Caco-2 (cell line): ENCODE measurements around the gene C3orf70. TPM values are rescaled to one million over a fixed set of nuclear protein-coding genes. Genes with fewer than 3 reads are reported as not detected.
A peak's percentile ranks its signal among the peaks of the same experiment; 100 is the strongest.

Source experiments
- BruUV-seq: library from RNA; stranded (reverse); fragments of 400-500 nt; replicated peaks from 2 replicates; lab custom pipeline; 2021; lab: Mats Ljungman, UMichigan
- CTCF ChIA-PET: fragments of 300-600 bp; sonication (Branson Sonifier 250); formaldehyde crosslinking; loops from one replicate; lab custom pipeline; 2022; ENCODE audit warnings: antibody characterized with exemption; lab: Charles Lee
- POLR2A ChIA-PET: fragments of 300-600 bp; sonication (Branson Sonifier 250); formaldehyde crosslinking; loops from one replicate; lab custom pipeline; 2022; ENCODE audit warnings: antibody characterized with exemption; lab: Charles Lee
- DNase-seq, 2 experiments: peaks; one replicate each; pipeline versions ENCODE4 v3.0.0 to v3.0.0-alpha.2; 2020 to 2022
- H3K27me3 ChIP-seq: replicated peaks from 2 replicates; pipeline ENCODE4 v1.6.0; 2011; ENCODE audit warnings: low read length; ENCODE audit not compliant: control insufficient read depth, insufficient read depth
- H3K36me3 ChIP-seq: 2 replicates; pipeline ENCODE4 v1.5.1; 2011; ENCODE audit warnings: low read length; ENCODE audit not compliant: control insufficient read depth, insufficient read depth
- H3K4me1 ChIP-seq: fragments of 250-450 bp; sonication (Bioruptor Pico); 2 replicates; pipeline ENCODE4 v1.5.1; 2020; ENCODE audit warnings: mild to moderate bottlenecking
- H3K4me3 ChIP-seq: 2 replicates; pipeline ENCODE4 v1.5.1; 2011; ENCODE audit warnings: low read depth, mild to moderate bottlenecking, control low read depth, low read length
- H3K9me3 ChIP-seq: fragments of 250-450 bp; sonication (Bioruptor Pico); 2 replicates; pipeline ENCODE4 v1.5.1; 2020; ENCODE audit warnings: mild to moderate bottlenecking, moderate library complexity
- H3K27ac Mint-ChIP-seq: one replicate; pipeline ENCODE4 v1.8.0; 2022; ENCODE audit warnings: mixed read lengths; ENCODE audit not compliant: unreplicated experiment
- H3K27me3 Mint-ChIP-seq: one replicate; pipeline ENCODE4 v1.8.0; 2022; ENCODE audit warnings: mixed read lengths; ENCODE audit not compliant: insufficient read depth, unreplicated experiment
- H3K36me3 Mint-ChIP-seq: one replicate; pipeline ENCODE4 v1.8.0; 2022; ENCODE audit warnings: mild to moderate bottlenecking, mixed read lengths; ENCODE audit not compliant: insufficient read depth, unreplicated experiment
- H3K4me1 Mint-ChIP-seq: one replicate; pipeline ENCODE4 v1.8.0; 2022; ENCODE audit warnings: low read depth, mixed read lengths; ENCODE audit not compliant: unreplicated experiment
- H3K4me3 Mint-ChIP-seq: one replicate; pipeline ENCODE4 v1.8.0; 2022; ENCODE audit warnings: mild to moderate bottlenecking, moderate library complexity, mixed read lengths; ENCODE audit not compliant: unreplicated experiment
- H3K9me3 Mint-ChIP-seq: one replicate; pipeline ENCODE4 v1.8.0; 2022; ENCODE audit warnings: mixed read lengths; ENCODE audit not compliant: unreplicated experiment
- intact Hi-C: fragments of 100-400 bp; cut with micrococcal nuclease; formaldehyde crosslinking; loops from one replicate; pipeline ENCODE4 v1.10.0; 2022; ENCODE audit not compliant: unreplicated experiment
- total RNA-seq: library from RNA; stranded (reverse); gene quantifications from 2 replicates; pipeline ENCODE4 v1.2.3, GENCODE V29; 2022
- TF ChIP-seq, protein P1 (sequence below), 2 experiments: fragments of 200-600 bp in 1 of 2; IDR thresholded peaks; 1 replicate in 1 of 2; 2 replicates in 1 of 2; pipeline versions ENCODE4 v1.5.1 to v1.8.0; 2011 to 2022; ENCODE audit warnings: antibody characterized with exemption in 1 of 2, control low read depth in 1 of 2, inconsistent platforms in 1 of 2, low read depth in 1 of 2, low read length in 1 of 2, mild to moderate bottlenecking in 1 of 2, moderate library complexity in 1 of 2; ENCODE audit not compliant: insufficient read depth in 1 of 2, severe bottlenecking in 1 of 2, unreplicated experiment in 1 of 2

The C3orf70 gene
- total RNA-seq, 1 experiment from 2014 or later: 11.2 TPM

- no peaks in the 10 kb centered on the region for H3K27me3 Mint-ChIP-seq
- ChIA-PET POLR2A (no interaction called here), CTCF (no interaction called here)
- no peak overlapping the region for H3K4me3 ChIP-seq
- no peak overlapping the region for H3K27ac Mint-ChIP-seq
- H3K4me3 Mint-ChIP-seq: no peak overlapping the region
- H3K4me1 ChIP-seq: no peaks in the 10 kb centered on the region
- H3K27me3 ChIP-seq: no peaks in the 10 kb centered on the region
- no peaks in the 10 kb centered on the region for H3K36me3 ChIP-seq
- intact Hi-C loops: loop anchor here (1.0 kb wide), 1 partner anchor 126 kb away; no protein-coding TSS in a partner anchor
- no peak for DNase-seq
- peaks cover 13% of the 10 kb centered on the region for H3K36me3 Mint-ChIP-seq
- H3K4me1 Mint-ChIP-seq: no peaks in the 10 kb centered on the region
- H3K9me3 ChIP-seq: no peaks in the 10 kb centered on the region
- TF ChIP-seq, protein P1, sequence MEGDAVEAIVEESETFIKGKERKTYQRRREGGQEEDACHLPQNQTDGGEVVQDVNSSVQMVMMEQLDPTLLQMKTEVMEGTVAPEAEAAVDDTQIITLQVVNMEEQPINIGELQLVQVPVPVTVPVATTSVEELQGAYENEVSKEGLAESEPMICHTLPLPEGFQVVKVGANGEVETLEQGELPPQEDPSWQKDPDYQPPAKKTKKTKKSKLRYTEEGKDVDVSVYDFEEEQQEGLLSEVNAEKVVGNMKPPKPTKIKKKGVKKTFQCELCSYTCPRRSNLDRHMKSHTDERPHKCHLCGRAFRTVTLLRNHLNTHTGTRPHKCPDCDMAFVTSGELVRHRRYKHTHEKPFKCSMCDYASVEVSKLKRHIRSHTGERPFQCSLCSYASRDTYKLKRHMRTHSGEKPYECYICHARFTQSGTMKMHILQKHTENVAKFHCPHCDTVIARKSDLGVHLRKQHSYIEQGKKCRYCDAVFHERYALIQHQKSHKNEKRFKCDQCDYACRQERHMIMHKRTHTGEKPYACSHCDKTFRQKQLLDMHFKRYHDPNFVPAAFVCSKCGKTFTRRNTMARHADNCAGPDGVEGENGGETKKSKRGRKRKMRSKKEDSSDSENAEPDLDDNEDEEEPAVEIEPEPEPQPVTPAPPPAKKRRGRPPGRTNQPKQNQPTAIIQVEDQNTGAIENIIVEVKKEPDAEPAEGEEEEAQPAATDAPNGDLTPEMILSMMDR (IDR thresholded peaks at IDR 0.05; ENCODE audit: insufficient read depth in 1 of 2, low read depth in 1 of 2, low read length in 1 of 2, severe bottlenecking in 1 of 2, unreplicated experiment in 1 of 2): no peak
- peaks cover 17% of the 10 kb centered on the region for H3K9me3 Mint-ChIP-seq
- BruUV-seq: no TSS peak
Measured at GRCh38 chr3:185051801-185052200, 101.1 kb downstream of the C3orf70 start.

DNA sequence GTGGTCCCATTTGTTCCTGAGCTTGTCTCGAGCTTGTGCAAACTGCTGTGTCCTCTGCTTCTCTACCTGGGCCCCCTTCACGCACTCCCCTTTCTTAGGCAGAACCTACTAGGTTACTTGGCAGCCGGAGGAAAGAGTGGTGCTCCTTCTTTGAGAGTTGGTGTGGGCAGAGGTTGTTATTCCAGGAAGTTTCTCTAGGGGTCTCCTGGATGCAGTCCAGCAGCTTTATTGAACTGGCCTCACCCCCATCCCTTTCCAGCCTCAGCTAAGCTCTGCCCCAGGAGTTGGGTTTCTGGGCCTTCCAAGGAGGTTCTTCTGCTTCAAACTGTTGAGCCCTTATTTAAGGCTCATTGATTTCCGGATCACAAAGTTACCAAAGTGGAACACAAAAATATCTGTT lies 103.2 kb downstream of the C3orf70 start:
- no peak overlapping the region for H3K27ac Mint-ChIP-seq
- no TSS peak for BruUV-seq
- H3K4me1 Mint-ChIP-seq: no peaks in the 10 kb centered on the region
- no peaks in the 10 kb centered on the region for H3K4me1 ChIP-seq
- H3K4me3 Mint-ChIP-seq: no peak overlapping the region
- peak in 1 of 2 experiments; percentile 14 for DNase-seq
- no peaks in the 10 kb centered on the region for H3K27me3 ChIP-seq
- intact Hi-C loops: loop anchor here (2.0 kb wide), 1 partner anchor 127 kb away; no protein-coding TSS in a partner anchor
- TF ChIP-seq, protein P1 (IDR thresholded peaks at IDR 0.05; ENCODE audit: insufficient read depth in 1 of 2, low read depth in 1 of 2, low read length in 1 of 2, severe bottlenecking in 1 of 2, unreplicated experiment in 1 of 2): peak in 1 of 2 experiments; percentile 28
- no peaks in the 10 kb centered on the region for H3K27me3 Mint-ChIP-seq
- H3K36me3 ChIP-seq: no peaks in the 10 kb centered on the region
- H3K9me3 Mint-ChIP-seq: peaks cover 7% of the 10 kb centered on the region
- H3K36me3 Mint-ChIP-seq: peaks cover 6% of the 10 kb centered on the region
- ChIA-PET CTCF (interaction anchor here (0.7 to 1.0 kb wide), 2 partner anchors 69 to 127 kb away, joined by 3 read pairs; no protein-coding TSS in a partner anchor), POLR2A (no interaction called here)
- H3K9me3 ChIP-seq: no peaks in the 10 kb centered on the region
- H3K4me3 ChIP-seq: no peak overlapping the region

GRCh38 chr3:185046603-185047002 lies 106.3 kb downstream of the C3orf70 start:
- no peak overlapping the region for H3K27ac Mint-ChIP-seq
- no peaks in the 10 kb centered on the region for H3K9me3 Mint-ChIP-seq
- no peaks in the 10 kb centered on the region for H3K36me3 Mint-ChIP-seq
- no peaks in the 10 kb centered on the region for H3K27me3 ChIP-seq
- no peak for DNase-seq
- CTCF ChIA-PET: no interaction called here
- no peak overlapping the region for H3K4me3 Mint-ChIP-seq
- no peaks in the 10 kb centered on the region for H3K9me3 ChIP-seq
- no peaks in the 10 kb centered on the region for H3K27me3 Mint-ChIP-seq
- no TSS peak for BruUV-seq
- H3K36me3 ChIP-seq: no peaks in the 10 kb centered on the region
- no peaks in the 10 kb centered on the region for H3K4me1 ChIP-seq
- POLR2A ChIA-PET: no interaction called here
- H3K4me1 Mint-ChIP-seq: no peaks in the 10 kb centered on the region
- no peak overlapping the region for H3K4me3 ChIP-seq
- TF ChIP-seq, protein P1 (IDR thresholded peaks at IDR 0.05; ENCODE audit: insufficient read depth in 1 of 2, low read depth in 1 of 2, low read length in 1 of 2, severe bottlenecking in 1 of 2, unreplicated experiment in 1 of 2): no peak
- intact Hi-C loops: no loop called here
